IMR-90 (cell line): Measurements from ENCODE around the gene HSD3B2. TPM values are rescaled to one million over a fixed set of nuclear protein-coding genes. Genes with fewer than 3 reads are reported as not detected.

Source experiments
- ATAC-seq: fragments of 200-7000 bp; cut with Tn5 transposase; 2 replicates; pipeline ENCODE4 v1.9.1; 2020; ENCODE audit warnings: low read depth, mild to moderate bottlenecking, moderate library complexity
- BruUV-seq: library from RNA; stranded (reverse); fragments of 400-500 nt; replicated peaks from 2 replicates; lab custom pipeline; 2021; lab: Mats Ljungman, UMichigan
- CTCF ChIA-PET: fragments of 300-600 bp; formaldehyde crosslinking; extraction: SDS; loops from one replicate; lab custom pipeline; 2021; ENCODE audit warnings: antibody characterized with exemption; lab: Yijun Ruan, JAX
- POLR2A ChIA-PET: fragments of 300-600 bp; sonication (Branson Sonifier 250); formaldehyde crosslinking; loops from one replicate; lab custom pipeline; 2022; ENCODE audit warnings: antibody characterized with exemption; ENCODE audit not compliant: unreplicated experiment; lab: Charles Lee
- DNase-seq: peaks from one replicate; pipeline ENCODE4 v3.0.0; 2013
- H2AFZ ChIP-seq: replicated peaks from 2 replicates; pipeline ENCODE3; 2013; ENCODE audit warnings: low read length, mild to moderate bottlenecking; ENCODE audit not compliant: poor library complexity
- H2AK5ac ChIP-seq: 2 replicates; pipeline ENCODE4 v1.6.1; 2013; ENCODE audit warnings: low read depth, low read length, inconsistent platforms
- H2AK9ac ChIP-seq: replicated peaks from 2 replicates; pipeline ENCODE3; 2013; ENCODE audit warnings: mild to moderate bottlenecking, low read depth, low read length, moderate library complexity; ENCODE audit not compliant: poor library complexity
- H2BK120ac ChIP-seq: 2 replicates; pipeline ENCODE4 v1.6.1; 2013; ENCODE audit warnings: low read depth, low read length, inconsistent platforms
- H2BK15ac ChIP-seq: 3 replicates; pipeline ENCODE4 v1.6.1; 2013; ENCODE audit warnings: low read depth, low read length, inconsistent platforms
- H2BK20ac ChIP-seq: 2 replicates; pipeline ENCODE4 v1.6.1; 2013; ENCODE audit warnings: low read depth, mild to moderate bottlenecking, inconsistent platforms, low read length, moderate library complexity
- H2BK5ac ChIP-seq: 2 replicates; pipeline ENCODE4 v1.6.1; 2013; ENCODE audit warnings: mild to moderate bottlenecking, low read depth, low read length, inconsistent platforms; ENCODE audit not compliant: poor library complexity, severe bottlenecking
- H3K14ac ChIP-seq: replicated peaks from 2 replicates; pipeline ENCODE4 v1.6.1; 2013; ENCODE audit warnings: low read depth, low read length, inconsistent platforms
- H3K18ac ChIP-seq: 2 replicates; pipeline ENCODE4 v1.6.1; 2013; ENCODE audit warnings: low read depth, low read length, control low read depth
- H3K23ac ChIP-seq: 2 replicates; pipeline ENCODE4 v1.6.1; 2013; ENCODE audit warnings: low read depth, low read length, inconsistent platforms
- H3K27ac ChIP-seq: 2 replicates; pipeline ENCODE4 v1.5.1; 2013; ENCODE audit warnings: mild to moderate bottlenecking, control low read depth, low read length; ENCODE audit not compliant: insufficient read depth
- H3K27me3 ChIP-seq: 2 replicates; pipeline ENCODE4 v1.6.1; 2013; ENCODE audit warnings: low read length; ENCODE audit not compliant: control insufficient read depth, insufficient read depth
- H3K36me3 ChIP-seq: 2 replicates; pipeline ENCODE4 v1.6.1; 2013; ENCODE audit warnings: low read length, mixed read lengths; ENCODE audit not compliant: control insufficient read depth, insufficient read depth
- H3K4ac ChIP-seq: 2 replicates; pipeline ENCODE4 v1.6.1; 2013; ENCODE audit warnings: low read depth, low read length, inconsistent platforms
- H3K4me1 ChIP-seq: 2 replicates; pipeline ENCODE4 v1.6.1; 2013; ENCODE audit warnings: low read length, mixed read lengths; ENCODE audit not compliant: control insufficient read depth, insufficient read depth
- H3K4me2 ChIP-seq: 2 replicates; pipeline ENCODE4 v1.6.1; 2013; ENCODE audit warnings: low read depth, mild to moderate bottlenecking, control low read depth, low read length, moderate library complexity
- H3K4me3 ChIP-seq: 2 replicates; pipeline ENCODE4 v1.5.1; 2013; ENCODE audit warnings: low read depth, mild to moderate bottlenecking, control low read depth, low read length, moderate library complexity; ENCODE audit not compliant: insufficient read depth
- H3K56ac ChIP-seq: 2 replicates; pipeline ENCODE4 v1.6.1; 2013; ENCODE audit warnings: low read length, inconsistent platforms; ENCODE audit not compliant: insufficient read depth; ENCODE audit errors: extremely low read depth
- H3K79me1 ChIP-seq, 2 experiments: 2 replicates each; pipeline ENCODE4 v1.6.1; 2013; ENCODE audit warnings: low read length in 2 of 2, inconsistent platforms in 1 of 2, low read depth in 1 of 2
- H3K9ac ChIP-seq: 2 replicates; pipeline ENCODE4 v1.6.1; 2013; ENCODE audit warnings: low read depth, low read length, control low read depth
- H3K9me1 ChIP-seq: 2 replicates; pipeline ENCODE4 v1.6.1; 2013; ENCODE audit warnings: low read length, inconsistent platforms; ENCODE audit not compliant: insufficient read depth
- H3K9me3 ChIP-seq: 2 replicates; pipeline ENCODE4 v1.6.1; 2013; ENCODE audit warnings: low read length; ENCODE audit not compliant: control insufficient read depth, insufficient read depth
- H4K20me1 ChIP-seq: 2 replicates; pipeline ENCODE4 v1.6.1; 2013; ENCODE audit warnings: low read length, inconsistent platforms; ENCODE audit not compliant: insufficient read depth
- H4K5ac ChIP-seq: 2 replicates; pipeline ENCODE4 v1.6.1; 2013; ENCODE audit warnings: mild to moderate bottlenecking, low read depth, low read length, control low read depth
- H4K8ac ChIP-seq, 2 experiments: 2 replicates each; pipeline ENCODE4 v1.6.1; 2013; ENCODE audit warnings: low read depth in 2 of 2, low read length in 2 of 2, control low read depth in 1 of 2, inconsistent platforms in 1 of 2
- H4K91ac ChIP-seq: 2 replicates; pipeline ENCODE4 v1.6.1; 2013; ENCODE audit warnings: low read depth, low read length, inconsistent platforms; ENCODE audit not compliant: insufficient read depth
- BHLHE40 ChIP-seq: fragments of 150-350 bp; IDR thresholded peaks from 2 replicates; pipeline ENCODE4 v1.6.1; 2016; ENCODE audit warnings: mild to moderate bottlenecking, low read depth, low read length
- CEBPB ChIP-seq: IDR thresholded peaks from 2 replicates; pipeline ENCODE4 v1.6.1; 2012; ENCODE audit warnings: low read depth, low read length, improper control_type of control experiment
- CHD1 ChIP-seq: IDR thresholded peaks from 2 replicates; pipeline ENCODE4 v1.6.1; 2012; ENCODE audit warnings: low read depth, low read length, improper control_type of control experiment
- FOS ChIP-seq: fragments of 150-350 bp; IDR thresholded peaks from 2 replicates; pipeline ENCODE4 v1.6.1; 2016; ENCODE audit warnings: low read depth, low read length
- MAFK ChIP-seq: IDR thresholded peaks from 2 replicates; pipeline ENCODE4 v1.6.1; 2012; ENCODE audit warnings: low read depth, low read length, improper control_type of control experiment
- MAZ ChIP-seq: IDR thresholded peaks from 2 replicates; pipeline ENCODE4 v1.6.1; 2012; ENCODE audit warnings: low read depth, mild to moderate bottlenecking, low read length, improper control_type of control experiment, moderate library complexity, borderline replicate concordance
- MXI1 ChIP-seq: IDR thresholded peaks from 2 replicates; pipeline ENCODE4 v1.6.1; 2012; ENCODE audit warnings: low read depth, mild to moderate bottlenecking, low read length, moderate library complexity, borderline replicate concordance
- NFE2L2 ChIP-seq: fragments of 150-350 bp; IDR thresholded peaks from 2 replicates; pipeline ENCODE4 v1.6.1; 2016; ENCODE audit warnings: low read depth, mild to moderate bottlenecking, low read length
- POLR2A ChIP-seq: IDR thresholded peaks from 2 replicates; pipeline ENCODE4 v1.6.1; 2012; ENCODE audit warnings: mild to moderate bottlenecking, low read depth, low read length
- RAD21 ChIP-seq: IDR thresholded peaks from 2 replicates; pipeline ENCODE4 v1.6.1; 2012; ENCODE audit warnings: low read length, improper control_type of control experiment
- RCOR1 ChIP-seq: IDR thresholded peaks from 2 replicates; pipeline ENCODE4 v1.6.1; 2012; ENCODE audit warnings: mild to moderate bottlenecking, low read length, improper control_type of control experiment; ENCODE audit not compliant: insufficient replicate concordance
- RFX5 ChIP-seq: IDR thresholded peaks from 2 replicates; pipeline ENCODE4 v1.8.0; 2012; ENCODE audit warnings: low read depth, mild to moderate bottlenecking, low read length, moderate library complexity
- WGBS, 2 experiments: methylation state at CpG; one replicate each; pipeline versions ENCODE4 v1.1.5 to v1.1.7; 2013; ENCODE audit warnings: missing lambda C conversion rate in 2 of 2; ENCODE audit not compliant: insufficient read length in 1 of 2; ENCODE audit errors: extremely low coverage in 2 of 2; 5-methylcytosine and 5-hydroxymethylcytosine counted together
- dilution Hi-C: fragments of 300-500 bp; cut with HindIII; formaldehyde crosslinking; loops from one replicate; pipeline ENCODE4 v1.14.3; 2018; ENCODE audit warnings: low sequenced_read_pairs; ENCODE audit not compliant: unreplicated experiment
- in situ Hi-C: fragments of 300-500 bp; cut with MboI; formaldehyde crosslinking; loops from 3 replicates; pipeline ENCODE4 v1.14.3; 2019; ENCODE audit warnings: low sequenced_read_pairs, inconsistent platforms, mixed read lengths
- intact Hi-C: fragments of 100-400 bp; cut with micrococcal nuclease; formaldehyde crosslinking; loops from 2 replicates; pipeline ENCODE4 v1.10.0; 2022
- polyA plus RNA-seq, 3 experiments: library from polyadenylated mRNA; depleted of rRNA; stranded (reverse); fragments of >200 nt; gene quantifications; 2 replicates each; pipeline ENCODE4 v1.2.3, GENCODE V29; 2012; ENCODE audit warnings: low replicate concordance in 1 of 3
- total RNA-seq: library from RNA; depleted of rRNA; stranded (reverse); fragments of >200 nt; gene quantifications from 2 replicates; pipeline ENCODE4 v1.2.3, GENCODE V29; 2012
- TF ChIP-seq, protein P1 (sequence below): conservative IDR thresholded peaks from 2 replicates; pipeline ENCODE4 v1.5.1; 2012; ENCODE audit warnings: mild to moderate bottlenecking, low read depth, low read length, improper control_type of control experiment
- TF ChIP-seq, protein P2 (sequence below): fragments of 150-350 bp; IDR thresholded peaks from 2 replicates; pipeline ENCODE4 v1.6.1; 2016; ENCODE audit warnings: low read depth, mild to moderate bottlenecking, low read length, moderate library complexity, borderline replicate concordance

HSD3B2 gene
- total and polyA plus RNA-seq, 2 of the 4 experiments (the other 2 are of a cell fraction): not detected

DNA sequence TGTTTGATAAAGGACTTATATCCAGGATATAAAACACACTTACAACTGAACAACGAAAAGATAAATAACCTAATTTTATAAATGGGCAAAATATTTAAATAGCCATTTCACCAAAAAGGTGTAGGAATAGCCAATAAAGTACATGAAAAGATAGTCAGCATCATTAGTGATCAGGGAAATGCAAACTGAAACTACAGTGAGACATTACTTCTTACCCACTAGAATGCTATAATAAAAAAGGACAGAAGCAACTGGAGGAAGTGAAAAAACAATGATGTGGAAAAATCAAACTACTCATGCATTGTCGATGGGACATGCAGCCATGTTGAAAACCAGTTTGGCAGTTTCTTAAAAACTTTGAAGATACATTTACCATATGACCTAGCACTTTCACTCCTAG lies 48.6 kb downstream of the HSD3B2 start:
- Histone ChIP-seq H3K27me3 (no peaks in the 10 kb centered on the region), H3K4me1 (no peaks in the 10 kb centered on the region), H2BK120ac (no peak overlapping the region), H2BK15ac (no peak overlapping the region), H3K27ac (no peak overlapping the region), H4K20me1 (no peaks in the 10 kb centered on the region), H3K36me3 (no peaks in the 10 kb centered on the region), H3K4ac (no peak overlapping the region), H2AK9ac (no peak overlapping the region), H3K56ac (no peak overlapping the region), H3K14ac (no peak overlapping the region), H4K91ac (no peak overlapping the region), H3K4me3 (no peak overlapping the region), H2AK5ac (no peak overlapping the region), H3K9ac (no peak overlapping the region), H2BK20ac (no peak overlapping the region), H3K9me3 (no peaks in the 10 kb centered on the region), H3K4me2 (no peak overlapping the region), H3K18ac (no peak overlapping the region), H3K23ac (no peak overlapping the region), H3K79me1 (no peaks in the 10 kb centered on the region), H2BK5ac (no peak overlapping the region), H4K5ac (no peak overlapping the region), H3K9me1 (no peaks in the 10 kb centered on the region), H2AFZ (no peak overlapping the region), H4K8ac (no peak overlapping the region)
- DNase-seq (no peak), ATAC-seq (no peak)
- intact Hi-C loops (no loop called here), in situ Hi-C loops (no loop called here), dilution Hi-C loops (no loop called here)
- POLR2A ChIA-PET: no interaction called here
- TF ChIP-seq NFE2L2: no peak
- TF ChIP-seq POLR2A: no peak
- TF ChIP-seq, protein P1, sequence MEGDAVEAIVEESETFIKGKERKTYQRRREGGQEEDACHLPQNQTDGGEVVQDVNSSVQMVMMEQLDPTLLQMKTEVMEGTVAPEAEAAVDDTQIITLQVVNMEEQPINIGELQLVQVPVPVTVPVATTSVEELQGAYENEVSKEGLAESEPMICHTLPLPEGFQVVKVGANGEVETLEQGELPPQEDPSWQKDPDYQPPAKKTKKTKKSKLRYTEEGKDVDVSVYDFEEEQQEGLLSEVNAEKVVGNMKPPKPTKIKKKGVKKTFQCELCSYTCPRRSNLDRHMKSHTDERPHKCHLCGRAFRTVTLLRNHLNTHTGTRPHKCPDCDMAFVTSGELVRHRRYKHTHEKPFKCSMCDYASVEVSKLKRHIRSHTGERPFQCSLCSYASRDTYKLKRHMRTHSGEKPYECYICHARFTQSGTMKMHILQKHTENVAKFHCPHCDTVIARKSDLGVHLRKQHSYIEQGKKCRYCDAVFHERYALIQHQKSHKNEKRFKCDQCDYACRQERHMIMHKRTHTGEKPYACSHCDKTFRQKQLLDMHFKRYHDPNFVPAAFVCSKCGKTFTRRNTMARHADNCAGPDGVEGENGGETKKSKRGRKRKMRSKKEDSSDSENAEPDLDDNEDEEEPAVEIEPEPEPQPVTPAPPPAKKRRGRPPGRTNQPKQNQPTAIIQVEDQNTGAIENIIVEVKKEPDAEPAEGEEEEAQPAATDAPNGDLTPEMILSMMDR: no peak
- TF ChIP-seq BHLHE40: no peak
- no peak for TF ChIP-seq FOS
- TF ChIP-seq RFX5: no peak
- TF ChIP-seq MAFK: no peak
- TF ChIP-seq, protein P2, sequence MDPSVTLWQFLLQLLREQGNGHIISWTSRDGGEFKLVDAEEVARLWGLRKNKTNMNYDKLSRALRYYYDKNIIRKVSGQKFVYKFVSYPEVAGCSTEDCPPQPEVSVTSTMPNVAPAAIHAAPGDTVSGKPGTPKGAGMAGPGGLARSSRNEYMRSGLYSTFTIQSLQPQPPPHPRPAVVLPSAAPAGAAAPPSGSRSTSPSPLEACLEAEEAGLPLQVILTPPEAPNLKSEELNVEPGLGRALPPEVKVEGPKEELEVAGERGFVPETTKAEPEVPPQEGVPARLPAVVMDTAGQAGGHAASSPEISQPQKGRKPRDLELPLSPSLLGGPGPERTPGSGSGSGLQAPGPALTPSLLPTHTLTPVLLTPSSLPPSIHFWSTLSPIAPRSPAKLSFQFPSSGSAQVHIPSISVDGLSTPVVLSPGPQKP: no peak
- TF ChIP-seq CHD1: no peak
- no peak for TF ChIP-seq MXI1
- TF ChIP-seq MAZ: no peak
- no peak for TF ChIP-seq RAD21
- TF ChIP-seq CEBPB: no peak
- no peak for TF ChIP-seq RCOR1
- no TSS peak for BruUV-seq
- CTCF ChIA-PET: no interaction called here
- no CpG with 5 or more reads among the region's 2 CpGs for WGBS, 2 experiments
